ENCODE measurements around the gene DPP6.

DNA sequence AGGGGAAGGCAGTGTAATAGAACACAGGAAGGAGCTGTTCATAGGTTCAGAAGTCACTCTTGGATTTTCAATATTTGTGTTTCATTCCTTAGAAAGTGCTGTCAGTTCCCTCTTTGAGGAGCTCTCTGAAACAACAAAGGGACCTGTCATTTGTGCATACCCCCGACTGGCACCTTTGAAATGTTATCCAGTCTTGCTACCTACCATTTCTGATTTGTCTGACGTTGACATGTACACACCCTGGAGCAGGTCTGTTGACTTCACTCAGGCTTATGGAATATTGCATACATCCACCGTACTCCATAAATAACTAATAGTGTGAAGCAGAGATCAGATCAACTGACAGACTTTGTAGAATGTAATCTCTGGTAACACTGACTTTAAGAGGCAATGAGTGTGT lies 189.8 kb downstream of the DPP6 start:
- TF ChIP-seq, protein P1, sequence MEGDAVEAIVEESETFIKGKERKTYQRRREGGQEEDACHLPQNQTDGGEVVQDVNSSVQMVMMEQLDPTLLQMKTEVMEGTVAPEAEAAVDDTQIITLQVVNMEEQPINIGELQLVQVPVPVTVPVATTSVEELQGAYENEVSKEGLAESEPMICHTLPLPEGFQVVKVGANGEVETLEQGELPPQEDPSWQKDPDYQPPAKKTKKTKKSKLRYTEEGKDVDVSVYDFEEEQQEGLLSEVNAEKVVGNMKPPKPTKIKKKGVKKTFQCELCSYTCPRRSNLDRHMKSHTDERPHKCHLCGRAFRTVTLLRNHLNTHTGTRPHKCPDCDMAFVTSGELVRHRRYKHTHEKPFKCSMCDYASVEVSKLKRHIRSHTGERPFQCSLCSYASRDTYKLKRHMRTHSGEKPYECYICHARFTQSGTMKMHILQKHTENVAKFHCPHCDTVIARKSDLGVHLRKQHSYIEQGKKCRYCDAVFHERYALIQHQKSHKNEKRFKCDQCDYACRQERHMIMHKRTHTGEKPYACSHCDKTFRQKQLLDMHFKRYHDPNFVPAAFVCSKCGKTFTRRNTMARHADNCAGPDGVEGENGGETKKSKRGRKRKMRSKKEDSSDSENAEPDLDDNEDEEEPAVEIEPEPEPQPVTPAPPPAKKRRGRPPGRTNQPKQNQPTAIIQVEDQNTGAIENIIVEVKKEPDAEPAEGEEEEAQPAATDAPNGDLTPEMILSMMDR (IDR thresholded peaks at IDR 0.05; ENCODE audit: insufficient read depth, low read depth, low read length), result no peak
- no peak for TF ChIP-seq EZH2 (IDR thresholded peaks at IDR 0.05; ENCODE audit: insufficient read depth, low read length)
